GM21576 (cell line): ENCODE measurements around the gene EXOC7.

Source experiments
- ATAC-seq: cut with Tn5 transposase; IDR thresholded peaks from one replicate; pipeline ENCODE4 v1.9.1; 2021; ENCODE audit warnings: mild to moderate bottlenecking, moderate library complexity; ENCODE audit not compliant: unreplicated experiment

EXOC7 gene

GRCh38 chr17:76103274-76104139, at the start of gene EXOC7:
TSS of gene EXOC7 (minus strand) at chr17:76103787. CDS start at chr17:76103692, 95 bp downstream.
- peak; percentile 77 for ATAC-seq

GRCh38 chr17:76153202-76153601, 49.6 kb upstream of the EXOC7 start:
- no peak for ATAC-seq

- ATAC-seq: no peak
These were observed 49.0 kb upstream of the EXOC7 start for GRCh38 chr17:76152591-76152990.

GRCh38 chr17:76151896-76152454, 48.4 kb upstream of the EXOC7 start:
- no peak for ATAC-seq

- ATAC-seq: no peak
These were observed 47.4 kb upstream of the EXOC7 start for GRCh38 chr17:76150712-76151622.

- no peak for ATAC-seq
These were observed 45.6 kb upstream of the EXOC7 start for GRCh38 chr17:76149214-76149613.

- ATAC-seq: no peak
These were observed 44.4 kb upstream of the EXOC7 start for GRCh38 chr17:76148015-76148326.

GRCh38 chr17:76147211-76148014, 43.8 kb upstream of the EXOC7 start:
- ATAC-seq: no peak

GRCh38 chr17:76146053-76146851, 42.7 kb upstream of the EXOC7 start:
- no peak for ATAC-seq

- ATAC-seq: no peak
These were observed 41.9 kb upstream of the EXOC7 start for GRCh38 chr17:76145231-76146052.

- ATAC-seq: no peak
These were observed 39.0 kb upstream of the EXOC7 start for GRCh38 chr17:76142585-76143041.

GRCh38 chr17:76142039-76142584, 38.5 kb upstream of the EXOC7 start:
- ATAC-seq: no peak

- ATAC-seq: peak; percentile 71
These were observed 37.8 kb upstream of the EXOC7 start, which contains the start of gene FOXJ1 for GRCh38 chr17:76141212-76142038. TSS of gene FOXJ1 (minus strand) at chr17:76141245. CDS start at chr17:76140395, 850 bp downstream.

GRCh38 chr17:76140661-76141211, 37.1 kb upstream of the EXOC7 start:
- no peak for ATAC-seq

- no peak for ATAC-seq
These were observed 36.4 kb upstream of the EXOC7 start for GRCh38 chr17:76139801-76140660.
